MCF 10A (cell line): ENCODE data around the gene GNAI2. TPM values are rescaled to one million over a fixed set of nuclear protein-coding genes. Genes with fewer than 3 reads are reported as not detected.
A peak's percentile ranks its signal among the peaks of the same experiment; 100 is the strongest.

ENCODE experiments used
- BruUV-seq: library from RNA; stranded (reverse); fragments of 400-500 nt; replicated peaks from 2 replicates; lab custom pipeline; 2021; lab: Mats Ljungman, UMichigan
- CTCF ChIA-PET: fragments of 300-600 bp; sonication (Branson Sonifier 250); formaldehyde crosslinking; extraction: SDS; loops from one replicate; lab custom pipeline; 2021; ENCODE audit warnings: antibody characterized with exemption, inconsistent platforms; lab: Yijun Ruan, JAX
- POLR2A ChIA-PET: fragments of 300-600, 350-650 bp; sonication (Branson Sonifier 250); formaldehyde crosslinking; extraction: SDS; loops from one replicate; lab custom pipeline; 2020; ENCODE audit warnings: antibody characterized with exemption, inconsistent platforms; lab: Yijun Ruan, JAX
- DNase-seq: peaks from one replicate; pipeline ENCODE4 v3.0.0-alpha.2; 2018; ENCODE audit not compliant: unreplicated experiment
- H3K27ac Mint-ChIP-seq: one replicate; pipeline ENCODE4 v1.8.0; 2022; ENCODE audit warnings: mild to moderate bottlenecking, low read depth, mixed read lengths; ENCODE audit not compliant: unreplicated experiment
- H3K27me3 Mint-ChIP-seq: one replicate; pipeline ENCODE4 v1.8.0; 2022; ENCODE audit warnings: mixed read lengths; ENCODE audit not compliant: insufficient read depth, unreplicated experiment
- H3K36me3 Mint-ChIP-seq: one replicate; pipeline ENCODE4 v1.8.0; 2022; ENCODE audit warnings: mild to moderate bottlenecking, moderate library complexity, mixed read lengths; ENCODE audit not compliant: insufficient read depth, unreplicated experiment
- H3K4me1 Mint-ChIP-seq: one replicate; pipeline ENCODE4 v1.8.0; 2022; ENCODE audit warnings: mixed read lengths; ENCODE audit not compliant: insufficient read depth, unreplicated experiment
- H3K4me3 Mint-ChIP-seq: one replicate; pipeline ENCODE4 v1.8.0; 2022; ENCODE audit warnings: mild to moderate bottlenecking, moderate library complexity, mixed read lengths; ENCODE audit not compliant: unreplicated experiment
- H3K9me3 Mint-ChIP-seq: one replicate; pipeline ENCODE4 v1.8.0; 2022; ENCODE audit warnings: mixed read lengths; ENCODE audit not compliant: unreplicated experiment
- CTCF ChIP-seq: fragments of 200-600 bp; IDR thresholded peaks from one replicate; pipeline ENCODE4 v1.8.0; 2022; ENCODE audit warnings: antibody characterized with exemption, mild to moderate bottlenecking; ENCODE audit not compliant: unreplicated experiment
- intact Hi-C: fragments of 100-400 bp; cut with micrococcal nuclease; formaldehyde crosslinking; loops from 2 replicates; pipeline ENCODE4 v1.14.1; 2022
- total RNA-seq: library from RNA; stranded (reverse); gene quantifications from 2 replicates; pipeline ENCODE4 v1.2.3, GENCODE V29; 2022

Gene GNAI2
- total RNA-seq, 1 experiment from 2014 or later: 123 TPM

GRCh38 chr3:50267280-50267913 lies 31.4 kb downstream of the GNAI2 start:
- no peak for DNase-seq
- Mint-ChIP-seq H3K9me3 (no peaks in the 10 kb centered on the region), H3K27ac (no peak overlapping the region), H3K4me3 (no peak overlapping the region), H3K36me3 (peaks cover 5% of the 10 kb centered on the region), H3K27me3 (no peaks in the 10 kb centered on the region), H3K4me1 (peaks cover 34% of the 10 kb centered on the region)
- POLR2A ChIA-PET: interaction anchor here (0.6 to 0.8 kb wide), 3 partner anchors 16 to 60 kb away, joined by 3 to 5 read pairs (median 4); no protein-coding TSS in a partner anchor
- TF ChIP-seq CTCF: no peak
- CTCF ChIA-PET: interaction anchor here (0.6 to 1.6 kb wide), 5 partner anchors 16 to 179 kb away, joined by 3 to 12 read pairs (median 3); no protein-coding TSS in a partner anchor
- intact Hi-C loops: no loop called here
- BruUV-seq: no TSS peak

GRCh38 chr3:50268276-50268675 lies 32.3 kb downstream of the GNAI2 start:
- no peak overlapping the region for H3K27ac Mint-ChIP-seq
- no TSS peak for BruUV-seq
- ChIA-PET POLR2A (no interaction called here), CTCF (interaction anchor here (0.6 to 4.7 kb wide), 3 partner anchors 22 to 179 kb away, joined by 3 to 19 read pairs (median 8); no protein-coding TSS in a partner anchor)
- intact Hi-C loops: no loop called here
- peaks cover 5% of the 10 kb centered on the region for H3K36me3 Mint-ChIP-seq
- H3K27me3 Mint-ChIP-seq: no peaks in the 10 kb centered on the region
- peak overlapping the region; percentile 34 for H3K4me3 Mint-ChIP-seq
- no peak for TF ChIP-seq CTCF
- no peaks in the 10 kb centered on the region for H3K9me3 Mint-ChIP-seq
- DNase-seq: no peak
- H3K4me1 Mint-ChIP-seq: peaks cover 39% of the 10 kb centered on the region

- peak within 1 kb of the TSS; percentile 35 for H3K27ac Mint-ChIP-seq
- BruUV-seq: no TSS peak
- no peak for TF ChIP-seq CTCF
- no peaks in the 10 kb centered on the region for H3K27me3 Mint-ChIP-seq
- H3K4me3 Mint-ChIP-seq: peak within 1 kb of the TSS; percentile 34
- ChIA-PET CTCF (interaction anchor here (0.6 to 5.0 kb wide), 10 partner anchors 9 to 157 kb away, joined by 3 to 50 read pairs (median 6); no protein-coding TSS in a partner anchor), POLR2A (interaction anchor here (0.8 to 3.9 kb wide), 6 partner anchors 9 to 59 kb away, joined by 3 to 16 read pairs (median 4); partner anchors contain the start of gene TUSC2)
- peaks cover 39% of the 10 kb centered on the region for H3K4me1 Mint-ChIP-seq
- intact Hi-C loops: no loop called here
- peaks cover 5% of the 10 kb centered on the region for H3K36me3 Mint-ChIP-seq
- no peaks in the 10 kb centered on the region for H3K9me3 Mint-ChIP-seq
- DNase-seq: peak; percentile 59
These were observed 32.9 kb downstream of the GNAI2 start, which contains the start of gene SEMA3B for GRCh38 chr3:50268703-50269451. Gene SEMA3B, plus strand, starts transcription at chr3:50269147. Its CDS starts 94 bp downstream, at chr3:50269241.

GRCh38 chr3:50269460-50269859 lies 33.5 kb downstream of the GNAI2 start:
- Mint-ChIP-seq H3K27me3 (no peaks in the 10 kb centered on the region), H3K27ac (no peak overlapping the region), H3K4me3 (peak overlapping the region; percentile 34), H3K36me3 (peaks cover 5% of the 10 kb centered on the region), H3K9me3 (no peaks in the 10 kb centered on the region), H3K4me1 (peaks cover 44% of the 10 kb centered on the region)
- no peak for TF ChIP-seq CTCF
- ChIA-PET CTCF (interaction anchor here (0.6 to 5.0 kb wide), 12 partner anchors 9 to 157 kb away, joined by 3 to 50 read pairs (median 5); no protein-coding TSS in a partner anchor), POLR2A (interaction anchor here (0.6 to 3.9 kb wide), 9 partner anchors 9 to 1697 kb away, joined by 3 to 16 read pairs (median 4); partner anchors contain the start of gene TUSC2)
- BruUV-seq: no TSS peak
- no peak for DNase-seq
- intact Hi-C loops: no loop called here
